GM04503 (cell line): Measurements from ENCODE around the gene CNTN2.

ENCODE experiments used
- DNase-seq: peaks from one replicate; pipeline ENCODE4 v3.0.0-alpha.2; 2012; ENCODE audit warnings: low read depth

Gene CNTN2

DNA sequence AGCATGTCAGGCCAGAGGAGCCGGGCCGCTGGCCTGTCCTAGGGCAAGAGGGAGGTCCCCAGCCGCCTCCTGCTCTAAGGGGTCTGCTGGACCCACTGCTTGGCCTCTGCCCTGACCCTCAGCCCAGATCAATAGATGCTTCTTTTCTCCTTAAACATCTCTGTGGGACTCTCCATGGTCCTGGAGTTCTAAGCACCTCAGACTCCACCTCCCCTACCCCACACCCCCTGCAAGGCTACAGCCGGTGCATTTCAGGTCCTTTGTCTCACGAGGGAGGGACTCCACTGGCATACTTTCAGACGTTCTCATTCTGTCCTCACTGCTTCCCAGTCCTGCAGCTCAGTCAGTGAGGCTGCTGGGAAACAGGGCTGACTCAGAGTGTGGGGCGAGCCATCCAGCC is 11.0 kb downstream of the CNTN2 start:
- DNase-seq, result no peak

GRCh38 chr1:205056188-205056611 is 13.2 kb downstream of the CNTN2 start:
- no peak for DNase-seq

GRCh38 chr1:205056956-205057568 is 14.1 kb downstream of the CNTN2 start:
- DNase-seq, result no peak

- DNase-seq, result no peak
These were observed 15.0 kb downstream of the CNTN2 start for GRCh38 chr1:205057808-205058575.

- no peak for DNase-seq
These were observed 15.8 kb downstream of the CNTN2 start for GRCh38 chr1:205058853-205059252.

GRCh38 chr1:205059660-205060059 is 16.6 kb downstream of the CNTN2 start:
- DNase-seq, result no peak

DNA sequence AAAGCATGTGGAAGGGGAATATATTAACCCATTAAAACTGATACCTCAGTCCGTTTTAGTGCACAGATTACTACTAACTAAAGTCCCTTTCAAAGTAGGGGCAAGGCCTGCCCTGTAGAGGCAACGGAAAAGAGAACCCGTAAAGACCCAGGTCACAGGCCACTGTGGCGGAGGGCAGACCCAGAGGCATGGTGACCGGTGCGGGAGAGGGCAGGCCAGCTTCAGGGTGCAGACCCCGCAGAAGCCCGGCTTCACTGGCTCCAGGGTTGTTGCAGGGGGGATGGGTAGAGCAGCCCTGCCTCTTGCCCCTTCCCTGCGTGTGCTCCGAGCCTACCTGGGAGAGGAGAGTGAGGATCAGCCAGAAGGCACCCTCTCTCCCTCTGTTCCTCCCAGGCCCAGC is 17.7 kb downstream of the CNTN2 start:
- DNase-seq, result no peak

- DNase-seq, result no peak
These were observed 18.2 kb downstream of the CNTN2 start for GRCh38 chr1:205061227-205061626.

GRCh38 chr1:205061665-205062069 is 18.7 kb downstream of the CNTN2 start:
- DNase-seq, result no peak

GRCh38 chr1:205062319-205062718 is 19.3 kb downstream of the CNTN2 start:
- no peak for DNase-seq

DNA sequence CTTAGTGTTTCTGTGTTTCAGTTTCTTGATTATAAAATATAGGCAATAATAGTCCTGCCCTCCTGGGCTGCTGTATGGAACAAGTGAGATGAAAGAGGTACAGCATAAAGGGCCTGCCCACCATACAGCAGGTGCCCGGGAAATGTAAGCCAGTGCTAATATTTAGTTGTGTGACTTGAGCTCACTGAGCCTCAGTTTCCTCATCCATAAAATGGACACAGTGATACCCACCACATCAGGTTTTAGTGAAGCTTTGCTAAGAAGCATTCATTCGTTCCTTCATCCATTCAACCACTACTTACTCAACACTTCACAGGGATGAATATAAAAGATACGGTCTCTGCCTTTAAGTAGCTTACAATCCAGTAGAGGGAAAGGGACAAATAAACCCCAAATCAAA is 19.9 kb downstream of the CNTN2 start:
- DNase-seq, result no peak

- DNase-seq, result no peak
These were observed 21.3 kb downstream of the CNTN2 start for GRCh38 chr1:205064301-205064700.

DNA sequence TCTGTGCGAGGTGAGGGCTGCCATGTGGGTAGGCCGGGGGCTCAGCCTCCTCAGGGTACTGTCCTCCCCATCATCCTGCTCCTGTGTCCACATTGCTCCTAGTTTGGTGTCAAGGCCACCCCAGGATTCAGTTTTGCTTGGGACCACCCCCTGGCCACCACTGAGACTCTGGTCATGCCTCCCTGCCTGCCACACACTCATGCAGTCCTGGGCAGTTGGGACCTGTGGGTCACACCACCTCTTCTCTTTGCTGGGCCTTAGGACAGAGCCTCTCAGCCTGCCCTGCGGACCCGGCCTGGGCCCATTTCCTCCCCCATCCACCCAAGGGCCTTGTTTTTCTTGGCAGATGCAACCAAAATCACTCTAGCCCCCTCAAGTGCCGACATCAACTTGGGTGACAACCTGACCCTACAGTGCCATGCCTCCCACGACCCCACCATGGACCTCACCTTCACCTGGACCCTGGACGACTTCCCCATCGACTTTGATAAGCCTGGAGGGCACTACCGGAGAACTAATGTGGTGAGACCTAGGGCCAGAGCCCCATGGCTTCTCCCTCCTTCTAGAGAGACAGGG is 21.8 kb downstream of the CNTN2 start:
- DNase-seq, result no peak

GRCh38 chr1:205065666-205066065 is 22.7 kb downstream of the CNTN2 start:
- no peak for DNase-seq

DNA sequence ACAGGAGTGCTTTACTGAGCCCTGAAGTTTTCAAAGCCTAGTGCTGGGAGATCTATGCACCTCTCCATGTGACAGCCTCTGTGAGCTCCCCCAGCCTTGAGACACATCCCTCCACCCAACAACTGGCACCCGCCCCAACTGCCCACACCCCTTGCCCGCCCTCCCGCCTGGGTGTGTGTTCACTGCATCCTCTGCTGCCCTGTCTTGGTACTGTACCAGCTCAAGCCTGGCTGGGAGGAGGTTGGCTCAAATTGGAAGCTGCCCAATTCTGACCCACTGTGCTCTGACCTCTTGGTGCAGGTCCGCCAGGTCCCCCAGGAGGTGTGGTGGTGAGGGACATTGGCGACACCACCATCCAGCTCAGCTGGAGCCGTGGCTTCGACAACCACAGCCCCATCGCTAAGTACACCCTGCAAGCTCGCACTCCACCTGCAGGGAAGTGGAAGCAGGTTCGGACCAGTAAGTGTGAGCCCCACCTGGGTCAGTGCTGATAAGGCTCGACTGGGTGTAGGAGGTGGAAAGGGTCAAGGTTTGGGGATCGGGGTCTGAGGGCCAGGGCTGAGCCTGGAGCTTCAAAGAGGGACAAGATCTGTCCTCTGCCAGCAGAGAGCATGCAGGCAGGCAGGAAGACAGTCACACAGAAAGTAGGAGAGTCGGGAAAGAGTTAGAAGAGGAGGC is 23.3 kb downstream of the CNTN2 start:
- DNase-seq, result no peak

DNA sequence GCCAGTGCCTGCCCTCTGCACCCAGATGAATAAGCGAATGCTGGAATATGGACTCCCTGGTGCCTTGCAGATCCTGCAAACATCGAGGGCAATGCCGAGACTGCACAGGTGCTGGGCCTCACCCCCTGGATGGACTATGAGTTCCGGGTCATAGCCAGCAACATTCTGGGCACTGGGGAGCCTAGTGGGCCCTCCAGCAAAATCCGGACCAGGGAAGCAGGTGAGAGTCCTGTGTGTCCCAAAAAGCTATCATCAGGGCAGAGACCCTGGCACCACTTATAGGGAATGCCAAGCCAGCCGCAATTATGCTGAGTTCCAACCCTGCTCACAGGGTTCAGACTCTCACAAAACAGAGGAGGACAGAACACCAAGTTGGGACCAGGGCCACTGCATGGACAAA is 24.0 kb downstream of the CNTN2 start:
- DNase-seq, result no peak

DNA sequence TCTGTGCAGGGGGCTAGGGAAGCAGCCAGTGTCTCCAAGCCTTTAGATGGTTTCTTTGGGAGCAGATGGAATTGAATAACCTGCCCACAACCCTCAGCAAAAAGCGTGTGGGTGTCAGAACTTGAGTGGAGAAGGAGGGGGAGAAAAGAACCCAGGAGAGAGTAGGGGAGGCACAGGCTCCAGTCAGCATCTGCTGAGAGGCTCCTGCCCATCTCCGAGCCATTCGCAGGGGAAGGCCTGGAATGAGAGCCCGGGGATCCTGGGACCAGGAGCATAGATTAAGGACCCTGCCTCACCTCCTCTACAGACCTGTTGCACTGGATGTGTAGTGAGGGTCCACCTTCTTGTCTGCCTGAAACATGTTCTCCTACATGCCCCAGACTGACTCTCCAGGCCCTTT is 25.0 kb downstream of the CNTN2 start:
- DNase-seq, result no peak

DNA sequence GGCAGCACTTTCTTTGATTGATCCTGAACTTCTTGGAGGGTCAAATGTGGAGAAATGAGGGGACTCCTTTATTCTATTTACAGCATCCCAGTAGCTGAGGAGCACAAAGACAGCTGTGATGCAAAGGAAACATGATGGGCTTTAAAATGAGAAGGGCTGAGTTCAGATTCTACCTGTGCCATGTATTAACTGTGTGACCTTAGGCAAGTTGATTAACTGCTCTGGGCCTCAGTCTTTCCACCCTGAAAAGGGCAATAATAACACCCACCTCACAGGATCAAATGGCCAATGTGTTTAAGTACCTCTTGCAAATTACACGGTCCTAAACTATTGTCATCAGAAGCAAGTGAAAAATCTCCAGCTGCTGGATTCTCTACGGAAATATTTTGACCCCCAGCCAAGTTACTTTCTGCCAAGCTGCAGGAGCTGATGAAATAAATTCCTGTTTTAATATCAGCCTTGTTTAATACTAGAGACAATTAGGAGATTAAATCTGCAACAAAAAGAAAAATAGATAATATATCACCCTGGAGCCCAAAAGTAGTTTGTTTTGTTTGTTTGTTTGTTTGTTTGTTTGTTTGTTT is 25.5 kb downstream of the CNTN2 start:
- no peak for DNase-seq

GRCh38 chr1:205069371-205070125 is 26.5 kb downstream of the CNTN2 start:
- no peak for DNase-seq

DNA sequence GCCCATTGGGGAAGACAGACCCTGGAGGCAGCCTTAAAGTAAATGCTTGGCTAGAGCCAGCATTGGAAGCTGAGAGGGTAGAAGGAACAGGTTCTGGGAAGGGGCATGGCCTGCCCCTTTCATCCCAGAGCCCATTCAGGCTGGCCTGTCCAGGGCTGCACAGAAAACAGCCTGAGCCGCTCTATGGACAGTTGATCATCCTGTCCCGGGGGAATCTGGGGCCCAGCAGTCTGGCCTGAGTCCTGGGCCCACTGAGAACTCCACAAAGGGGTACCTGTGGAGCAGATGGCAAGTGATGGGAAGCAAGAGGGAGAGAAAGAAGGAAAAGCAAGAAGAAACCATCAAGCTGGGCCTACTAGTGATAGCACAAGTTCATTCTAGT is 28.0 kb downstream of the CNTN2 start:
- no peak for DNase-seq

DNA sequence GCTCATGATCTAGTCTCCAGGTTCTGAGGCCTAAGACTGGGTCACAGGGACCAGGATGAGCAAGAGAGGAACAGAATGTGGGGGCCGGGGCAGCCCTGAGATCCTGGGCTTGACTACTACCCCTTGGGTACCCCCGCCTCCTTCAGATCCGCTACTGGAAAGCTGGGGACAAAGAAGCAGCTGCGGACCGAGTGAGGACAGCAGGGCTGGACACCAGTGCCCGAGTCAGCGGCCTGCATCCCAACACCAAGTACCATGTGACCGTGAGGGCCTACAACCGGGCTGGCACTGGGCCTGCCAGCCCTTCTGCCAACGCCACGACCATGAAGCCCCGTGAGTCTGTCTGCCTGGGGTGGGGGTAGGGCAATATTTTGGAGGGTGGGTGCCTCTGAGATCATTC is 28.8 kb downstream of the CNTN2 start:
- DNase-seq, result no peak

DNA sequence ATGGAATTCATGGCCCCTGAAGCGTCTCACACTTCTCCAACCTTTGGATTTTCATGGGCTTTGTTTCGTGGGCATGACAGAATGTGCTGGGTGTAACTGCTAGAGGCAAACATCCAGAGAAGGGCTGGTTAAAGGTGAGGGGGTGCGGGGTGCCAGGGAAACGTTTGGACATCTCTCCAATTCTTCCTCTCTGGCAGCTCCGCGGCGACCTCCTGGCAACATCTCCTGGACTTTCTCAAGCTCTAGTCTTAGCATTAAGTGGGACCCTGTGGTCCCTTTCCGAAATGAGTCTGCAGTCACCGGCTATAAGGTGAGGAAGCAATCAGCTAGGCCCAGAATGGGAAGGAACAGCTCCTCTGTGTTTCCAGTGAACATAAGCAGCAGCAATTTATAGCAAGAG is 29.3 kb downstream of the CNTN2 start:
- no peak for DNase-seq
